ENCODE results near the gene C10orf53. TPM values are rescaled to one million over a fixed set of nuclear protein-coding genes. Genes with fewer than 3 reads are reported as not detected.

Gene C10orf53
- total and polyA plus RNA-seq, 10 of the 15 experiments (the other 5 are each of a cell fraction or from before 2014, with no cell fraction given): not detected

GRCh38 chr10:49711481-49711880, 32.0 kb downstream of the C10orf53 start:
- Histone ChIP-seq H4K20me1 (ENCODE audit: control insufficient read depth, insufficient read depth) (no peaks in the 10 kb centered on the region), H3K36me3 (ENCODE audit: control insufficient read depth in 2 of 2, insufficient read depth in 2 of 2, low read length in 1 of 2) (no peaks in the 10 kb centered on the region), H3K9me3 (replicated peaks; ENCODE audit: control insufficient read depth, insufficient read depth, low read length) (no peaks in the 10 kb centered on the region), H3K27ac (ENCODE audit: control insufficient read depth, insufficient read depth) (no peak overlapping the region), H2AFZ (ENCODE audit: control insufficient read depth, low read depth, low read length) (no peak overlapping the region), H3K9ac (ENCODE audit: control insufficient read depth, insufficient read depth, low read length) (no peak overlapping the region), H3K27me3 (replicated peaks in 1 of 2; ENCODE audit: control insufficient read depth in 2 of 2, insufficient read depth in 2 of 2, low read length in 1 of 2) (no peaks in the 10 kb centered on the region), H3K4me3 (no peak overlapping the region), H3K4me2 (ENCODE audit: control insufficient read depth, insufficient read depth) (no peak overlapping the region), H3K79me2 (ENCODE audit: control insufficient read depth, insufficient read depth, low read length) (no peaks in the 10 kb centered on the region), H3K4me1 (ENCODE audit: control insufficient read depth, insufficient read depth, low read length) (no peaks in the 10 kb centered on the region)
- intact Hi-C loops (cut with micrococcal nuclease; ENCODE audit: unreplicated experiment): no loop called here
- POLR2A ChIA-PET: no interaction called here
- RAD21 ChIA-PET (ENCODE audit: unreplicated experiment): no interaction called here
- no peak for ATAC-seq
- DNase-seq (ENCODE audit: low read depth, low spot score): no peak
- SMC1A ChIA-PET (ENCODE audit: uncharacterized antibody, unreplicated experiment): no interaction called here
- no TSS peak for BruUV-seq (replicated peaks)
- TF ChIP-seq PML (IDR thresholded peaks at IDR 0.05; ENCODE audit: low read length) (no peak), JUNB (IDR thresholded peaks at IDR 0.05) (no peak), EGR1 (IDR thresholded peaks at IDR 0.05; ENCODE audit: borderline replicate concordance in 1 of 2, low read depth in 2 of 2, low read length in 2 of 2) (no peak), CBX5 (IDR thresholded peaks at IDR 0.05; ENCODE audit: low read depth) (no peak), CHD4 (IDR thresholded peaks at IDR 0.05) (no peak), WRNIP1 (IDR thresholded peaks at IDR 0.05; ENCODE audit: borderline replicate concordance, low read depth, low read length) (no peak), PAX8 (IDR thresholded peaks at IDR 0.05) (no peak), POLR2AphosphoS2 (IDR thresholded peaks at IDR 0.05; ENCODE audit: low read depth, low read length) (no peak), ETV6 (conservative IDR thresholded peaks at IDR 0.05 in 1 of 2, IDR thresholded peaks at IDR 0.05 in 1 of 2; ENCODE audit: borderline replicate concordance in 1 of 2, low read depth in 1 of 2) (no peak), NRF1 (conservative IDR thresholded peaks at IDR 0.05; ENCODE audit: low read depth, low read length) (no peak), TCF3 (IDR thresholded peaks at IDR 0.05; ENCODE audit: borderline replicate concordance, insufficient read depth, low read depth, low read length) (no peak), HCFC1 (IDR thresholded peaks at IDR 0.05; ENCODE audit: low read length) (no peak), REST (IDR thresholded peaks at IDR 0.05; ENCODE audit: low read depth, low read length) (no peak)
- in situ Hi-C loops (cut with MboI): no loop called here
- 2% methylated on average over 8 of the region's 8 CpGs for WGBS (ENCODE audit: insufficient coverage, insufficient replicate concordance, low lambda C conversion rate, missing lambda C conversion rate)
- CTCF ChIA-PET: no interaction called here
- no peak for FAIRE-seq

All from GM12878 (cell line).